ENCODE data around the gene PPIF. TPM values are rescaled to one million over a fixed set of nuclear protein-coding genes. Genes with fewer than 3 reads are reported as not detected.

Gene PPIF
- total RNA-seq, 4 donors from 2014 or later: 0.26 to 22.6 (median 12.7) TPM

DNA sequence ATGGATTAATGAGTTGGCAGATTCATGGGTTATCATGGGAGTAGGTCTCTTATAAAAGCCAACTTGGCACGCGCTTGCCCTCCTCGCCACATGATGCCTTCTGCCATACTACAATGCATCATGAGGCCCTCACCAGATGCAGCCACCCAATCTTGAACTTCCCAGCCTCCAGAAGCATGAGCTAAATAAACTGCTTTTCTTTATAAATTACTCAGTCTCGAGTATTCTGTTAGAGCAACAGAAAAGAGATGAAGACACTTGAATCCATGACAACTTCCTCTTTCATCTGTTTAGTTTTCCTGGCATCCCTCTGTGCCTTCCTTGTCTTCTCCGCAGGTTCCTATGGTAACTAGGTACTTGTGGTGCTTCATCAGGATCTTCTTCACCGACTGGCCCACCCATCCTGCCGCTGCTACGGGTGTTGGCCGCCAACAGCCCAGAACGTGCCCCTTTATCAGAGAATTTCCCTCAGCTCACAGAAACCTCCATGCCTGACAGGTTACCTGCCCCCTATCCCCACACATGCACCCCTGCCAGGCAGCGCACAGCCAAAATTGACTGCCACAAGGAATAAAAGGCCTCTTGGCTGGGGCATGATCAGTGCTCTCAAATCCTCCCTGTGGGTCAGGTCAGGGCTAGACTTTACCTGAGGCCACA lies 28.0 kb upstream of the PPIF start:
- Histone ChIP-seq H3K4me3 (no peak overlapping the region), H3K9me3 (no peaks in the 10 kb centered on the region), H3K4me1 (no peaks in the 10 kb centered on the region), H3K27me3 (no peaks in the 10 kb centered on the region), H3K27ac (no peak overlapping the region), H3K36me3 (no peaks in the 10 kb centered on the region)
- intact Hi-C loops (cut with DNase I; ENCODE audit: low total_unique reads): no loop called here
- no peak for DNase-seq
- TF ChIP-seq POLR2A (IDR thresholded peaks at IDR 0.05) (no peak), CTCF (IDR thresholded peaks at IDR 0.05) (no peak)

DNA sequence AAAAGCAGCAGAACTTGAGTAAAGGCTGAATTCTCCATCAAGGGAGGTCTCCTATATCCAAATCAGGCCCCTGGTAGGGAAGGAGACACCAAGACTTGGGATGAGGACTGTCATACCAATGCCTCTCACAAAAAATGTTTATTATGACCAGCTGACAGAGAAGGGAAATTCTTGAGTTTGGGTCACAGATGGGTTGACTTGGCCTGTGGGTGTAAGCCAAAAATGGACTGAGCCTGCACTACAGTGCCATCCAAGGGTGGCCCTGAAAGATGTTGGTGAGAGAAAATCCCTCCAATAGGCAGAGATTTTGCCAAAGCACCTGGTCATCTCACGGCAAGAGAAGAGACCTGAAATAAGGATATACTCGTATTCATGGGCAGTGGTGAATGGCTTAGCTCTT lies 27.0 kb upstream of the PPIF start:
- TF ChIP-seq POLR2A (IDR thresholded peaks at IDR 0.05) (no peak), CTCF (IDR thresholded peaks at IDR 0.05) (no peak)
- no peak for DNase-seq
- intact Hi-C loops (cut with DNase I; ENCODE audit: low total_unique reads): no loop called here

GRCh38 chr10:79320820-79321493 lies 26.3 kb upstream of the PPIF start:
- TF ChIP-seq POLR2A (IDR thresholded peaks at IDR 0.05) (no peak), CTCF (IDR thresholded peaks at IDR 0.05) (no peak)

More for the DNA sequence above, 27.0 kb upstream of the PPIF start:
- Histone ChIP-seq H3K4me1 (no peaks in the 10 kb centered on the region), H3K27me3 (no peaks in the 10 kb centered on the region), H3K27ac (no peak overlapping the region), H3K9me3 (no peaks in the 10 kb centered on the region), H3K36me3 (no peaks in the 10 kb centered on the region), H3K4me3 (no peak overlapping the region)

DNA sequence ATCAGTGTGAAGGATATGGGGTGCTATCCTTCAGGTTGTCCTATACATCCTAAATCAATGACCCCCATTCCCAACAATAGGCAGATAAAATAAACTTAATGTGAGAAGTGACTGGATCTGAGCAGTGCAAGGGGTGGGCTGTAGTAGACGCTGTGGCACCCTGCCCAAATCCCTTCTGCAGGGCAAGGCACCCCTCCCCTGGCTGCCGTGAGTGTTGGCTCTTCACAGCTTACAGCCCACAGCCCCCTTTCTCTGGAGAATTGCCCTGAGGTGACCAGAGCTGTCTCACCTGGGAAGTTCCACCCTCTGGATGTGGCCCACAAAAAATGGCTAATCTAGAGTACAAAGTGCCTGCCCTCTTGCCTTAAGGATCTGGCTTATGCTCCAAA lies 25.8 kb upstream of the PPIF start:
- no peak for DNase-seq
- no peaks in the 10 kb centered on the region for H3K27me3 ChIP-seq

More at GRCh38 chr10:79320820-79321493, 26.3 kb upstream of the PPIF start:
- Histone ChIP-seq H3K4me3 (no peak overlapping the region), H3K27me3 (no peaks in the 10 kb centered on the region), H3K4me1 (no peaks in the 10 kb centered on the region), H3K36me3 (no peaks in the 10 kb centered on the region), H3K9me3 (no peaks in the 10 kb centered on the region), H3K27ac (no peak overlapping the region)
- intact Hi-C loops (cut with DNase I; ENCODE audit: low total_unique reads): no loop called here
- no peak for DNase-seq

More for the DNA sequence above, 25.8 kb upstream of the PPIF start:
- intact Hi-C loops (cut with DNase I; ENCODE audit: low total_unique reads): no loop called here
- TF ChIP-seq CTCF (IDR thresholded peaks at IDR 0.05) (no peak), POLR2A (IDR thresholded peaks at IDR 0.05) (no peak)
- H3K27ac ChIP-seq: no peak overlapping the region
- H3K4me3 ChIP-seq: no peak overlapping the region
- H3K9me3 ChIP-seq: no peaks in the 10 kb centered on the region
- no peaks in the 10 kb centered on the region for H3K4me1 ChIP-seq
- H3K36me3 ChIP-seq: no peaks in the 10 kb centered on the region
